DMS 273 treated with DMSO at 0.1 percent for 48 hours (cell line): ENCODE measurements around the gene GARIN5B.
"Not testable (repeated sequence)": the region's sequence is repeated elsewhere in the genome, so short reads cannot be mapped to it uniquely, and the experiment has no call there.

ENCODE experiments used
- DNase-seq: peaks from one replicate; lab custom pipeline; 2025; lab: John Stamatoyannopoulos, UW

GARIN5B gene

DNA sequence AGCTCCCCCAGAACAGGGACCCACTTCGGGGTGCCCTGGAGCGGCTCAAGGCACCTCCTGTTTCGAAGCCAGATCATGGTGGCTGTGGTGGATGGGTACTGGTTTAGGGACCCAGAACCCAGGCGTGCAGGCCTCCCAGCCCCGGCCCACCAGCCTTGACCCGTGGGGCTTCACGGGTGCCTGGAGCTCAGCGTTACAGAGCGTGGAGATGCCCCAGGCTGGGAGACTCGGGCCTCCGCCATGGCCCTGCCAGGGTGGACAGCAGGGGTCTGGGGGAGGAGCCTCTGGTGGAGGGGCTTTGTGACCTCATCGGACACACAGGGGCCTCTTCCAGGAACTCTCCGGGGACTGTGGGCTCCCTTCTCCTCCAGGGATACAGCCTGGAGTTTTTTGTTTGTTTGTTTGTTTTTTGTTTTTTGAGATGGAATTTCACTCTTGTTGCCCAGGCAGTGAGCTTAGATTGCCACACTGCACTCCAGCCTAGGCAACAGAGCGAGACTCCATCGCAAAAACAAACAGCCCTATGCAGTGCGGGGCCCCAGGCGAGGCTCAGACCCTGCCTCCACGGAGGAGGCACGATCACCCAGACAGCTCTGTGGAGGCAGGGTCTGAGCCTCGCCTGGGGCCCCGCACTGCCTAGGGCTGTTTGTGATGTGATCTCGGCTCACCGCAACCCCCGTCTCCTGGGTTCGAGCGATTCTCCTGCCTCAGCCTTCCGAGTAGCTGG is at the start of gene GARIN5B:
TSS of gene GARIN5B (minus strand) at position 271 of the 727 bp plus-strand sequence. CDS start at position 77, 194 bp downstream.
- no peak for DNase-seq

DNA sequence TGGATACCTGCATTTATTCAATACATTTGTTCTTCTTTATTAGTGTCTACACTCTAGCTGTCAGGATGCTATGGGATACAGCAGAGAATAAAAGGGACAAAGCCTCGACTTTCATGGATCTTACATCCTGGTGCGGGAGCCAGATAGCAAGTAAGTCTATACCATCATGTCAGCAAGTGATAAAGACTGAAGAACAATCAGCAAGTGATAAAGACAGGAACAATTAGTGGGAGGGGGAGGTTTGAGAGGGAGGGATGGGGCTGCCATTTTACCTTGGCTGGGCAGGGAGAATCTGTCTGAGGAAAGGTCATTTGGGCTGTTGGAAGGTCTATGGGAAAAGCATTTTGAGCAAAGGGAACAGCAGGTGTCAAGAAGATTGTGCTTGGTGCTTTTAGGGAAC is 47.1 kb upstream of the GARIN5B start:
- no peak for DNase-seq

DNA sequence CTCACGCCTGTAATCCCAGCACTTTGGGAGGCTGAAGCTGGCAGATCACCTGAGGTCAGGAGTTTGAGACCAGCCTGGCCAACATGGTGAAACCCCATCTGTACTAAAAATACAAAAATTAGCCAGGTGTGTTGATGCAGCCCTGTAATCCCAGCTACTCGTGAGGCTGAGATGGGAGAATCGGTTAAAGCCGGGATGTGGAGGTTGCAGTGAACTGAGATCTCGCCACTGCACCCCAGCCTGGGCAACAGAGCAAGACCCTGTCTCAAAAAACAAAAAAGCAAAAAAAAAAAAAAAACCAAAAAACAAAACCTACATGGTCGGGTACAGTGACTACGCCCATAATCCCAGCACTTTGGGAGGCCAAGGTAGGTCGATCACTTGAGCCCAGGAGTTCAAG is 46.1 kb upstream of the GARIN5B start:
- not testable (repeated sequence) for DNase-seq

DNA sequence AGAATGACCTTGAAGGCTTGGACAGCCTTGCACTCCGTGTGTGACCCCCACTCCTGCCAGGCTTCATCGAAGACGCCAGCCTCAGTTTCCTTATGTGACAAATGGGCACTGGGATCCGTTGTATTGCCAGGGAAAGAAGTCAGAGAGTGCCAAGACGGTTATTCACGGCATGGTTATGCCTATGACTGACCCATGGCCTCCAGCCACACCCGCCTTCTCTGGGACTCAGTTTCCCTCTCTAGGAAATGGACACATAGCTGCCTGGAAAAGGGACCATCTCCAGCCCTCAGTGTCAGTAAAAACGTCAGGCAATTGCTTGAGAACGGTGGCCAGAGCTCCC is 45.4 kb upstream of the GARIN5B start:
- DNase-seq: no peak

DNA sequence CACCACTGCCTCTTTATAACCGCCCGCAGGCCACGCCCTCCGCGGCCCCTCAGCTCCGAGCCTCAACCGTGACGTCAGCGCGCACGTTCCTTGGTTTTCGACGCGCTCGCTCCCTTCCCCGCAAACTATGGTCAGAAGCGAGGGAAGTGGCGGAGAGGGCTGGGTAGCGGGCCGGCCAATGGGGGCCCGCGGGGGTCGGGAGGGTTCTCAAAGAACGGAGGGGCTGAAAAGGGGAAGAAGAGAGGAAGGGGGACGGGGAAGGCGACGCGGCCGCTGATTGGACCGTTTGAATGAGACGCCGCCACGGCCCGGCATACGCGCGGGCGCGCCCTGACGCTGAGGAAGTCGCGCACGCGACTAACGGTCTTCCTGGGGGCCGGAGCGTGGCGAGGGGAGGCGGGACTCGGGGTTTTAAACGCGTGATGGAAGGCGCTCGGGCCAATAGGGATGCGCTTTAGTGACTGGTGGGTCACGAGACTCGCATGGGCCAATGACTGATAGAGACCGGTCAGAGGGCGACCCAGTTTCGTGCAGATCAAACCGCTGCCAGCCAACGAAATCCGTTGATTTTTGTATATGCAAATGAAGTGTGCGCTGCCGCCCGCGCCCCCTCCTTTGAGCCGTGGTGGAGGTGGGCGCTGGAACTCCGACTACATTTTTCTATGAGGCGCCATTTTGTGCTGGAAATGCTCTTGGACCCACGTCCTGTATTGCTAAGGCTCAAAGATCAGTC is 44.9 kb upstream of the GARIN5B start:
- DNase-seq: peak; percentile 98

DNA sequence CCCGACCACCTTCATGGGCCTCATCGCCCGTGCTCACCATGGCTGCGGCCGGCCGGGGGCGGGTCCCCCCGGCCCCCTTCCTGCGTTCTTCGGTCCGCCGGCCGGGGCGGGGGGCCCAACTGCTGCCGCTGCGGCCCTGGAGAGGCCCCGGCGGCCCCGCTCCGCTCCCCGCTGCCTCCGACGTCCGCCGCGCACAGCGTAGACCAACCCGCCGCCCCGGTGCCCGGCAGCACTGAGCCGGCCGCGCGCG is 44.4 kb upstream of the GARIN5B start, which contains the start of gene UBE2S:
TSS of gene UBE2S (minus strand) at position 239 of the 250 bp plus-strand sequence. CDS start at position 40, 199 bp downstream.
- not testable (repeated sequence) for DNase-seq

DNA sequence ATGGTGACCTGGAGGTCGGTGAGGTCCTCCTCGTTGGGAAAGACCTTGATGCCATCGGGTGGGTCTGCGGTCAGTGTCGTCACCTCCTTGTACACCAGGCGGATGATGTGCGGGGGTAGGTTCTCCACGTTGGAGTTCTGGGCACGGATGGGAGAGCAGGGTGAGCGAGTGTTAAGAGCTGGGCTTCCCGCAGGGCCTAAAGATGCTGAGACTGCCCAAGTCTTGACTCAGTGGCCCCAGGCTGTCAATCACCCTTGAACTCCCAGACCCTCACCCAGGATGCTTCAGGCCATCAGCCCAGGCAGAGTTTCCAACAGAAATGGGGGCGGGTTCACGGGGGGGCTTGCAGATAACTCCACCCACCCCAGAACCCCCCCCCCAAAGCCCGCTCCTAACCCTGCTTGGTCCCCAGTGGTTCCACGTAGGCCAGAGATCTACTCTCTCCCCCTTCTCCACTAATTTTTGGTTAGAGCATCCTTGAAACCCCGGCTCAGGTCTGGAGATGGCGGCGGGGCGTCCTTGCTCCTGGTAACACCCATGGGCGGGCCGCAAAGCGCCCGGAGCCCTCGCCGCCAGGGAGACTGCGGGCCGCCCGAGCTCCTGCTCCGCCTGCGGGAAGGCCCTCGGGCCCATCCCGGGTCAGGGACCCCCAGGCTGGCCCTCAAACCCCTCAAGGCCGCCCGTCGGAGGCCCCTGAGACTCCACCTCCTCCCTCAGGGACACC is 43.9 kb upstream of the GARIN5B start:
- no peak for DNase-seq

DNA sequence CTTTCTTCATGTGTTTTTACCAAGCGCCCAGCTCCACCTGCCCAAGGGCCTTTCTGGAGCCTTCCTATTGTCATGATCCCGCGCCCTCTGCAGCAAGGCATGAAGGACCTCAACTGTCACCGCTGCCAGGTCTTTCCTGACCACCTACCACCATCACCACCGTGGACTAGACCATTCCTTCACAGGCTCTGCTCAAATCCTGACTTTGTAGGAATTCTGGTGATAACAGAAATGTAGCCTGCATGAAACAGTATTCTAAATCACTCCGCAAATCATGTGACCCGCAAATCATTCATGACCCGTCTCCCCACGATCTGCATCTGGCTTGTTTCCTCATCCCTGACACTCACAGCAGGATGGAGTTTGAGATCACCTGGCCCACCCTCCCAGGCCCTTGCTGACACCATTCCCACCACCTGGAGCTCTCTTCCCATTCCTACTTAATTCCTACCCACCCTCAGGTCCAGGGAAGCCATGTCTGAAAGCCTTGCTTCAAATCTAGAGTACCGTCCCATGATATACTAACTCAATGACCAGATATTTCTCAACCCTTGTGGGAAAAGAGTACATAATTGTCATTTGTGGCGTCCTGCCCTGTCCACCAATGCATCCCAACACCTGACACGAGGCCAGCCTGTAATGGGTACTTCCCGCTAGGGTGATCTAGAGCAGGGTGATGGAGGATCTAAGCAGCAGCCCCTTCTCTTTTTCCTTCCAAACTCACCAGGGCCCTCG is 43.2 kb upstream of the GARIN5B start:
- DNase-seq: no peak

DNA sequence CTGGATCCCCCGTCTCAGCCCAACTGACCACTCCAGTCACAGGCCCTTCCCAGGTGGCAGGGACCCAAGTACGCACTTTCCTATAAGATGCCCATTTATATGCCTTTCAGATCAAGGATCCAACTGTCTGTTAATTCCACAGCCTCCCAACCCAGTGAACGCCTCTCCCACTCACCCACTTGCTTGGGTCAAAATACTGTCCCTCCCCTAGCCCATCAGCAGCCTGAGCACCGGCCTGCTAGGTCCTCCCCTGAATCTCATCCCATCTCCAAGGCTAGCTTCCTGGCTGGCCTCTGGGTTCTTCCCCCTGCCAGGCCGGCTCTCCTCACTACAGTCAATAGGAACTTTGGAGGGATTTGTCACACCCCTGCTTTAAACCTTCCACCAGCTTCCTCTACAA is 42.6 kb upstream of the GARIN5B start:
- no peak for DNase-seq

DNA sequence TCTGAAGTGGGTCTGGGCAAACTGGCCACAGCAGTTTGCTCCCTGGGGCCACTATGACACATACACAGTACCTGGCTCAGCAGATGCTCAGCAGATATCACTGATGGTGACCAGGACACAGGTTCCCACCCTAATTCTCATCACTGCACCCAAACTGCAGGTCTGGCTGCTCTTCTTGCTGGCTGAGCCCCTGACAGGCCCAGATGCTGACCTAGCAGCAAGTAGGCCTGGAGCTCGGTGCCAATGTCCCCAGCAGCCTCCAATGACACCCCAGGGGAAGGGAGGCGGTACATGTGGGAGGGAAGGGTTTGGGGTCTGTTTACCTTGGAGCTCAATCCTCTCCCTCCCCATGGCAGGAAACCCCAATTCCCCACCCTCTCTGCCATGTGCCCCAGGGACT is 39.4 kb upstream of the GARIN5B start:
- no peak for DNase-seq

DNA sequence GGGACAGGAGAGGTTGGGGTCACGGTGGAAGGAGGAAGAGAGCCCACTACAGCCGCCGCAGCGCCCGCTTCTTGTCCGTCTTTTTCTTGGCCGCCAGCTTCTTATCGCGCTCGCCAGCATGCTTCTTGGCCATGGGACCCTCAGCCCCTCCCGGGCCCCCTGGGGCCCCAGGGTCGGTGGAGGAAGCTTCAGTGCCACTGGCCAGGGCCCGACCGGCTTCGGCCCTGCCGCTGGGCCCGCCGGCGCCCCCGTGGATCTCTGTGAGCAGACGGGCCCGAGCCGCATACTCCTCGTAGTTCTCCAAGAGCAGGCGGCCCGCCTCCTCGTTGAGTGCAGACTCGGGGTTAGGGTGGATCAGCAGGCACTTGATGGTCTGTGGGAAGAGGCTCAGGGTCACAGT is 38.3 kb upstream of the GARIN5B start:
- DNase-seq: not testable (repeated sequence)

DNA sequence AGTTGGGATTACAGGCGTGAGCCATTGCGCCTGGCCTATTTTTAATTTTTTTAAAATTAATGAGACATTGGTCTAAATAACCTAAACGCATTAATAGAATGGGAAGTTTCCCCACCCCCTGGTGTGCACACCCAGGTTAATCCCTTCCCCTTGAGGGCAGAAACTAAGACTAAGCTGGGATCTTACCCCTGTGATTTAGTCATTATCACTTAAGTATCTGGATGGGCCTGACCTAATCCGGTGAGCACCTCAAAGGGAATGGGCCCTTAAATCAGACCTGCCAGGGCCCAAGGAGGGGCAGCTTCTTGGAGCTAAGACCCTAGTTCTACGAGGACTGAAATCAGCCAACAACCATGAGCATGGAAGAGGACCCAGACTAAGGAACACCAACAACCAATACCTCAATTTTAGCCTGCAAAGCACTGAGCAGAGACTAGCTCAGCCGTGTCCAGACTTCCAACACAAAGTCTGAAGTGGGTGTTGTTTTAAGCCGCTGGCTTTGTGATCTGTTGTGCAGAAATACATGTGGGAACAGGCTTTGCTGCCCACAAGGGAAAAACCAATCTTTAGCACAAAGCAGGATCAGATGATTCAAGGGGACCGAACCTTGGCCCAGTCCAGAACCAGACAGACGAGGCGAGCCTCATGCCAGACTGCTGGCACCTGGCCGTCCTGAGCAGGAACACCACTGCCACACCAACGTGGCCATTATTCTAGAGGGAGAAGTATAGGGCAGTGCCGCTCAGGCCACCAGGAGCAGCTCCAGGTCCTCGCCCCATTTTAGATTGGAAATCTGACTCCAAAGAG is 37.4 kb upstream of the GARIN5B start:
- no peak for DNase-seq

DNA sequence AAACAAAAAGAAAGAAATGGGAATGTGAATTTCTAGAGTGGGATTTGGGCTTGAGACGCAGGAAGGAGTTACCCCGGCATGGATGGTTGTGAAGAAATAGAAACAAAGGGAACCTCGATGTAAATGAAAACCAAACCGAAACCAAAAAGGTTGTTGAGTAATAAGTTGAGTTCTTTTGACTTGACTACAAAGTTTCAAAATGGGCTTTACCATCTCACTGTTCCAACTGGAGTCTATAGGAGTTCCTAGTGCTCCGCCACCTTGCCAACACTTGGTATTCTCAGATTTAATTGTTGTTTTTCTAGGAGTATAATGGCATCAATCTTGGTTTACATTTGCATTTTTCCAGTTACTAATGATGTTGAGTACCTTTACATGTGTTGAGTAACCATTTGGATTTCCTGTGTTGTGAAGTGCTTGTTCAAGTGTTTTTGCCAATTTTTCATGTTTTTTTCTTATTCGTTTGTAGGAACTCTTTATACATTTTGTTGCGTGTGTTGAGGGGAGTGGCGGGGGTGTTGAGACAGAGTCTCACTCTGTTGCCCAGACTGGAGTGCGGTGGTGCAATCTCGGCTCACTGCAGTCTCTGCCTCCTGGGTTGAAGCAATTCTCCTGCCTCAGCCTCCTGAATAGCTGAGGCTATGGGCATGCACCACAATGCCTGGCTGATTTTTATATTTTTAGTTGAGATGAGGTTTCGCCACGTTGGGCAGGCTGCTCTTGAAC is 35.3 kb upstream of the GARIN5B start:
- no peak for DNase-seq

DNA sequence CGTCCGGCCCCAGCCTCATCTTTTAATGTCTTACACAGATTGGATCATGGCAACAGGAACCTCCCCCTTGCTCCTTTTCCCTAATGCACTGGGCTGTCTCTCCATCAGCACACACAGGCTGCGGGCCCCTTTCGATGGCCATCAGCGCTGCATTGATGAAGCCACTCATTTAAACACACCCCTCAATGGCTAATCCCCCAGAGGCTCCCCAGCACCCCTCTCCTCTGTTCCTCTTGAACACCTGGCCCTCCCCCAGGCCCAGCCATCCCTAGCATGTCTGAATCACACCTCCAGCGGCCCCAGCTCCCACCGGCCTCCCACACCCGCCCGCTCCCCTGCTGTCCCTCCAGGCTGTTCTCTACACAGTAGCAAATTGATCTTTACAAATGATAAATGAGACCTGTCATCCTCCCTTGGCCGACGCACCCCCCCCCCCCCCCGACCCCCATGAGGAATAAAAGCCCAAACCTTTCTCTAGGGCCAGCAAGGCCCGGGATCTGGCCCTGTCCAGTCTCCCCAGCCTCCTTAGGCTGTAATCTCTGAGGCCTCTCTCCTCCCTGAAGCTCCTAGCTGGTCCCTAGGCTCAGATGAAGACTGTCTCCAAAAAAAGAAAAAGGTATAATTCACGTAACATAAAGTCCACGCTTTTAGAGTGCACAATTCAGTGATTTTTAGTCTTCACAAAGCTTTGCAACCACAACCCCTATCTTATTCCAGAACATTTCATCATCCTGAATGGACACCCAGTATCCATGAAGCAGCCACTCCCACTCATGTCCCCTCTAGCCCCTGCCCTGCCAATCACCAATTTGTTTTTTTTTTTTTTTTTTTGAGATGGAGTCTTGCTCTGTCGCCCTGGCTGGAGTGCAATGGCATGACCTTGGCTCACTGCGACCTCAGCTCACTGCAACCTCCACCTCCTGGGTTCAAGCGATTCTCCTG is 30.0 kb upstream of the GARIN5B start:
- no peak for DNase-seq

DNA sequence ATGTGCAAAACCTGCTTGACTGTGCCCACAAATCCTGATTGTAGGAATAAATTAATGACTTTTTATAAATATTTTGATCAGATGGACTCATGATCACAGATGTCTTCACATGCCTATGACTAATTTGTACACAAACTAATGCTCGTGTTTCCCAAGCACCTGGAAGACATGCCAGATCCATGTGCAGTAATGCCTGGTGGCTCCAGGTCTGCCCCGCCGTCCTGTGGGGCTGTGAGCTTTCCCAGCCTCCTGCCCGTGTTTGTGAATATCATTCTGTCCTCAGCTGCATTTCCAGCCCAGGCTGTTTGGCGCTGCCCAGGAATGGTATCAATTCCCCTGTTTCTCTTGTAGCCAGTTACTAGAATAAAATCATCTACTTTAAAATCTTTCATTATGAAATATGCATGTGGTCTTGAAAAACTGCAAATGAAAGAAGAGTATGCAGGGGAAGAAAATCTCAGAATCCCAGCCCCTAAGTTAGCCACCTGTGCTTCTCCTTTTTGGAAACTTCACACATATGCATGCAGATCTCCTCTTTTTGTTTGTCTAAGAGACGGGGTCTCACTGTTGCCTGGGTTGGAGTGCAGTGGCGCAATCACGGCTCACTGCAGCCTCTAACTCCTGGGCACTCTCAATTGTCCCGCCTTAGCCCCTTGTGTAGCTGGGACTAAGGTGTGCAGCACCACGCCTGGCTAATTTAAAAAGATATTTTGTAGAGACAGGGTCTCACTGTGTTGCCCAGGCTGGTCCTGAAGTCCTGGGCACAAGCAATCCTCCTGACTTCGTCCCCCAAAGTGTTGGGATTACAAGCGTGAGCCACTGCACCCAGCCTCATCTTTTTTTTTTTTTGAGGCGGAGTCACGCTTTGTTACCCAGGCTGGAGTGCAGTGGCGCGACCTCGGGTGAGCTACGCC is 28.9 kb upstream of the GARIN5B start:
- DNase-seq: no peak

DNA sequence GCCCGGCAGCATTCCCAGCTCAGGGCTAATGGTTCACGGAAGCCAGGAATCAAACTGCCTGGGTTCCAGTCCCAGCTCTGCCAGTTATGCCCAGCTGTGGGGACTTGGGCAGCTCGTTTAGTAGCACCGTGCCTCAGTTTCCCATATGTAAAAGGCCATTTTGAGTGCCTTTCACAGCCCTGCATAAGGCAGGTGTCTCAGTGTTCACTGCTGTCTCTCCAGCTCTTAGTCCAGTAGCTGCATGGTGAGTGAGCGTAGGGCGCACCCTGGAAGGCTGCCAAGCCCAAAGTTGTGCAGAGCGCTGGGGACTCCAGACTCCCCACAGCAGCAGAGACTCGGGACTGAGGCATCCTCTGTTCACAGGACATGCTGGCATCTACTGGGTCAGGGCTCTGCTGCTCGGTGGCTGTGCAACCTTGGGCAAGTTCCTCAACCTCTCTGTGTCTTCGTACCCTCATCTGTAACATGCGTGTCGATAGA is 28.2 kb upstream of the GARIN5B start:
- no peak for DNase-seq

DNA sequence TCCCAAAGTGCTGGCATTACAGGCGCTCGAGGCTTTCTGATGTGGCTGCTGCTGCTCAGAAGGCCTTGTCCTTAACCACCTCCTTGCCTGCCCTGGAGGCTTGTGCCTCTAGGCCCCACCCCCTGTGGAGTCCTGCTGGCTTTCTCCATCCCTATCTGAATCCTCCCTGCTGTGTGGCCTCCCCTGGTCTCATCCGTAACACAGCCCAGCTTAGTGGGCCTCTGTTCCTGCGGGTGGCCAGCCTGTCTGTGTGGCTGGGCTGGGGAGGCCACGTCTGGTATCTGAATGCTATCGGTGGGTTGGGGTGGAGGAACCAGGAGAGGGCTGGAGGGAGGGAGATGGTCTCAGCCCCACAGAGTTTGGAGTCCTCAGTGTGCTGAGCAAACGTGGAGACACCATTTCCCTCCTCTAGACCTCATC is 27.4 kb upstream of the GARIN5B start:
- no peak for DNase-seq
